Activated CD8-positive, alpha-beta memory T cell treated with anti-CD3 and anti-CD28 coated beads, Interleukin-2, amount 10 ng/mL, durations not matched to agents 7 days and 5 days (primary cell): Measurements from ENCODE around the gene ZFYVE28. TPM values are rescaled to one million over a fixed set of nuclear protein-coding genes. Genes with fewer than 3 reads are reported as not detected.

Source experiments
- ATAC-seq: fragments of 150-1000 bp; cut with Tn5 transposase; one replicate; pipeline ENCODE4 v1.10.0; 2021; ENCODE audit warnings: moderate library complexity
- CTCF ChIA-PET: fragments of 350-600 bp; sonication (Branson Sonifier 250); formaldehyde crosslinking; loops from one replicate; lab custom pipeline; 2021; ENCODE audit warnings: antibody characterized with exemption; lab: Charles Lee
- DNase-seq: peaks from one replicate; pipeline ENCODE4 v3.0.0-alpha.2; 2020
- H3K27ac Mint-ChIP-seq: one replicate; pipeline ENCODE4 v1.8.0; 2021; ENCODE audit warnings: mild to moderate bottlenecking, mixed read lengths
- H3K27me3 Mint-ChIP-seq: one replicate; pipeline ENCODE4 v1.8.0; 2021; ENCODE audit warnings: mixed read lengths
- H3K36me3 Mint-ChIP-seq: one replicate; pipeline ENCODE4 v1.8.0; 2021; ENCODE audit warnings: mild to moderate bottlenecking, mixed read lengths
- H3K4me1 Mint-ChIP-seq: one replicate; pipeline ENCODE4 v1.8.0; 2021; ENCODE audit warnings: mixed read lengths
- H3K4me3 Mint-ChIP-seq: one replicate; pipeline ENCODE4 v1.8.0; 2021; ENCODE audit warnings: mild to moderate bottlenecking, moderate library complexity, mixed read lengths
- H3K9me3 Mint-ChIP-seq: one replicate; pipeline ENCODE4 v1.8.0; 2022; ENCODE audit warnings: low read depth, mixed read lengths
- total RNA-seq, 2 experiments: library from RNA; stranded (reverse); gene quantifications; one replicate each; pipeline ENCODE4 v1.2.3, GENCODE V29; 2021

Gene ZFYVE28
- total RNA-seq, 2 experiments from 2014 or later: 12.5 to 30.3 TPM

- CTCF ChIA-PET: interaction anchor here (0.7 to 1.7 kb wide), 16 partner anchors 14 to 198 kb away, joined by 3 to 15 read pairs (median 3); partner anchors contain the start of gene RNF4
- peak within 1 kb of the TSS; percentile 61 for H3K27ac Mint-ChIP-seq
- peaks cover 40% of the 10 kb centered on the region for H3K4me1 Mint-ChIP-seq
- H3K4me3 Mint-ChIP-seq: peak within 1 kb of the TSS; percentile 85
- no peaks in the 10 kb centered on the region for H3K9me3 Mint-ChIP-seq
- H3K36me3 Mint-ChIP-seq: peaks cover 2% of the 10 kb centered on the region
- DNase-seq (peak; percentile 99), ATAC-seq (peak; percentile 90)
- H3K27me3 Mint-ChIP-seq: peaks cover 45% of the 10 kb centered on the region
Observed at GRCh38 chr4:2418650-2419571, 466 bp upstream of the ZFYVE28 start, which contains the start of gene CFAP99. TSS of gene CFAP99 (plus strand) at chr4:2418955.

GRCh38 chr4:2417226-2417764, 1.1 kb downstream of the ZFYVE28 start:
- Mint-ChIP-seq H3K4me3 (peak overlapping the region; percentile 85), H3K27ac (peak overlapping the region; percentile 64), H3K4me1 (peaks cover 56% of the 10 kb centered on the region), H3K9me3 (no peaks in the 10 kb centered on the region), H3K36me3 (peaks cover 2% of the 10 kb centered on the region), H3K27me3 (peaks cover 40% of the 10 kb centered on the region)
- CTCF ChIA-PET: no interaction called here
- no peak for DNase-seq
- no peak for ATAC-seq

DNA sequence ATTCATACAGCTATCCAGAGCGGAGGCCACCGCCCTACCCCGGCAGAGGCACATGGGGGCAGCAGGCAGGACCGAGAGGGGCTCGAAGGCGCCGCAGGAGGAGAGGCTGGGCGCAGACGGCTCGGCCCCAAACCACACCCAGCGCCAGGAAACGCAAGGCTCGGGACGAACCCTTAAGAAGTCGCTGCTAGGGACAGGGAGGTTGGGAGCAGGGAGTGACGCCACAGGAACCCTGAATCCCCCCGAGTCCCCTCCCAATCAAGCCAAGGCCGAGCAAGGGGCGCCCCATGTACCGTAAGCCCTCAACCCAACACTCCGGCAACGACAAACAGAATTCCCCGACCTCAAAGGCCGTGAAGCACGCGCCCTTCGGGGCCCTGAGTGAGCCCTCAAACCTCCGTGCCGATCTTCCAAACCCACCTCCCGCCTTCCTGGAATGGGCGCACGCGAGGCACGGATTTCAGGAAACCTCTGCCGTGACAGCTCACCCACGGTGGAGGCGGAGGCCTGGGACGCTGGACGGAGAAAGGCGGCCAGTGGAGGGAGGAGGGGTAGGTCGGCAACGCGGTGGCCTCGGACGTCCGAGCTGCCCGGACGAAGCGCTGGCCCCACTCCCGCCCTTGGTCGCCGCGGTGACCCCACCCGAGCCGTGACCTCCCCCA, 1.8 kb downstream of the ZFYVE28 start:
- Mint-ChIP-seq H3K36me3 (peaks cover 2% of the 10 kb centered on the region), H3K9me3 (no peaks in the 10 kb centered on the region)

DNA sequence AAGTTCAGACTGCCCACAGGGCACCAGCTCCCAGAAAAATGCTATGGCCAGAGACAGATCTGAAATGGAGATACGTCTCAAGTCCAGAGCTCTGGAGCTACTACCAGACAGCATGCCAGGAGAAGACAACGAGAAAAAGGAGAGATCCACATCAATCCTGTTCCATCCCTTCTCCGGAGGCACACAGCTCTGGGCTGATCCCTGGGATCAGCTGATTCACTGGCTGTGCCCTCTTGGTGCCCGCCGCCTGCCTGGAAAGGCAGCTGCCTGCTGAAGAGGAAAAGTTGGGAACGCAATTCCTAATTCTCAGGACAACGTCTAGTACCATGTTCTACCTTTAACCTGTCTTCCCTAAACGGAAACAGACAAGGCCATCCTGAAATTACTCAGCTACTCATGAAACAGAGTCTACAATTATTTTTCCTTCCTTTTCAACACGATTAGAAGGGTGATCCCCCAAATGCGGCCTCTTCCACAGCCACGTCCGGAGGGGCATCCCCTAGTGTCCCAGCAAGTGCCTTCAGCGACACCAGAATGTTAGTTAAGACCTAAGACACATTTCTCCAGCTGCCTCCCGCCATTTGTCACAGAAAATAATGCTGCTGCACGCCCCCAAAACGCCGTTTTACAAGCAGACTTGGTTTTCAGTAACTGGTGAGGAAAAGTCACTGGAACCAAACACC, 2.4 kb downstream of the ZFYVE28 start:
- Mint-ChIP-seq H3K27ac (peak overlapping the region; percentile 25), H3K4me1 (peaks cover 69% of the 10 kb centered on the region), H3K9me3 (no peaks in the 10 kb centered on the region), H3K36me3 (peaks cover 2% of the 10 kb centered on the region), H3K27me3 (peaks cover 30% of the 10 kb centered on the region), H3K4me3 (peak overlapping the region; percentile 85)
- CTCF ChIA-PET: interaction anchor here (0.6 to 1.3 kb wide), 9 partner anchors 10 to 198 kb away, joined by 3 to 4 read pairs (median 3); partner anchors contain the start of genes HAUS3, POLN and RNF4
- DNase-seq (no peak), ATAC-seq (no peak)

More for the DNA sequence above, 1.8 kb downstream of the ZFYVE28 start:
- Mint-ChIP-seq H3K4me1 (peaks cover 62% of the 10 kb centered on the region), H3K27ac (peak overlapping the region; percentile 25), H3K27me3 (peaks cover 34% of the 10 kb centered on the region), H3K4me3 (peak overlapping the region; percentile 85)
- DNase-seq: no peak
- ATAC-seq: no peak
- CTCF ChIA-PET: interaction anchor here (0.7 to 1.3 kb wide), 4 partner anchors 25 to 198 kb away, joined by 3 to 4 read pairs (median 3); partner anchors contain the start of gene RNF4

DNA sequence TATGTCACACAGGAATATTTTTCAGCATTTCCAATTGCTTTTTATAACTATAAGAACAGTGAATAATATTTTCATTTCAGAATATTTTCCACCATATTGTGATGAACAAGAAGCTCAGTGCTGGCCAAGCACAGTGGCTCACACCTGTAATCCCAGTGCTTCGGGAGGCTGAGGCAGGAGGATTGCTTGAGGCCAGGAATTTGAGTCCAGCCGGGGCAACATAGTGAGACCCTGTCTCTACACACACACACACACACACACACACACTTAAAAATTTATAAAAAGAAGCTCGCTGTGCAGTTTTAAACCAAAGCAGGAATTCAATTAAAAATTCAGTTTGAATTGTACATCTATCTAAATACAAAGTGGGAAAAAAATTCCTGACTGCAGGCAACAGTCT, 3.2 kb downstream of the ZFYVE28 start:
- Mint-ChIP-seq H3K36me3 (peaks cover 2% of the 10 kb centered on the region), H3K4me1 (peaks cover 73% of the 10 kb centered on the region), H3K9me3 (no peaks in the 10 kb centered on the region), H3K27ac (peak overlapping the region; percentile 28), H3K4me3 (no peak overlapping the region), H3K27me3 (peaks cover 22% of the 10 kb centered on the region)
- no peak for DNase-seq
- CTCF ChIA-PET: interaction anchor here (0.6 to 1.4 kb wide), 7 partner anchors 9 to 173 kb away, joined by 3 to 5 read pairs (median 3); partner anchors contain the start of genes HAUS3 and POLN
- ATAC-seq: no peak

GRCh38 chr4:2413821-2414610, 4.4 kb downstream of the ZFYVE28 start:
- H3K36me3 Mint-ChIP-seq: peaks cover 2% of the 10 kb centered on the region
- no peaks in the 10 kb centered on the region for H3K9me3 Mint-ChIP-seq
- CTCF ChIA-PET: interaction anchor here (0.9 to 4.5 kb wide), 9 partner anchors 12 to 688 kb away, joined by 3 to 28 read pairs (median 6); partner anchors contain the start of genes HAUS3, POLN and RNF4
- ATAC-seq: no peak
- peak overlapping the region; percentile 63 for H3K4me3 Mint-ChIP-seq
- peaks cover 68% of the 10 kb centered on the region for H3K4me1 Mint-ChIP-seq
- DNase-seq: peak; percentile 70
- H3K27ac Mint-ChIP-seq: peak overlapping the region; percentile 97
- peaks cover 10% of the 10 kb centered on the region for H3K27me3 Mint-ChIP-seq

GRCh38 chr4:2412885-2413716, 5.3 kb downstream of the ZFYVE28 start:
- Mint-ChIP-seq H3K27ac (peak overlapping the region; percentile 97), H3K9me3 (no peaks in the 10 kb centered on the region), H3K4me3 (peak overlapping the region; percentile 63), H3K36me3 (peaks cover 2% of the 10 kb centered on the region), H3K4me1 (peaks cover 73% of the 10 kb centered on the region), H3K27me3 (peaks cover 10% of the 10 kb centered on the region)
- peak; percentile 98 for DNase-seq
- CTCF ChIA-PET: interaction anchor here (0.9 to 4.5 kb wide), 19 partner anchors 12 to 687 kb away, joined by 3 to 28 read pairs (median 4); partner anchors contain the start of genes FAM193A, HAUS3, MXD4 and POLN
- peak; percentile 81 for ATAC-seq

GRCh38 chr4:2412534-2412884, 5.9 kb downstream of the ZFYVE28 start:
- Mint-ChIP-seq H3K4me3 (peak overlapping the region; percentile 63), H3K27me3 (peaks cover 10% of the 10 kb centered on the region), H3K4me1 (peaks cover 73% of the 10 kb centered on the region), H3K9me3 (no peaks in the 10 kb centered on the region), H3K27ac (peak overlapping the region; percentile 97), H3K36me3 (peaks cover 2% of the 10 kb centered on the region)
- ATAC-seq (peak; percentile 57), DNase-seq (peak; percentile 93)
- CTCF ChIA-PET: interaction anchor here (0.7 to 4.5 kb wide), 17 partner anchors 11 to 686 kb away, joined by 3 to 28 read pairs (median 4); partner anchors contain the start of genes FAM193A, MXD4 and RNF4

GRCh38 chr4:2411786-2412510, 6.5 kb downstream of the ZFYVE28 start:
- peaks cover 76% of the 10 kb centered on the region for H3K4me1 Mint-ChIP-seq
- peaks cover 10% of the 10 kb centered on the region for H3K27me3 Mint-ChIP-seq
- H3K4me3 Mint-ChIP-seq: peak overlapping the region; percentile 63
- peaks cover 2% of the 10 kb centered on the region for H3K36me3 Mint-ChIP-seq
- peak; percentile 52 for DNase-seq
- ATAC-seq: no peak
- CTCF ChIA-PET: interaction anchor here (0.6 to 4.5 kb wide), 19 partner anchors 10 to 686 kb away, joined by 3 to 28 read pairs (median 4); partner anchors contain the start of genes FAM193A, MXD4 and RNF4
- peak overlapping the region; percentile 97 for H3K27ac Mint-ChIP-seq
- H3K9me3 Mint-ChIP-seq: no peaks in the 10 kb centered on the region

- Mint-ChIP-seq H3K4me1 (peaks cover 57% of the 10 kb centered on the region), H3K27me3 (no peaks in the 10 kb centered on the region), H3K27ac (no peak overlapping the region), H3K4me3 (no peak overlapping the region), H3K36me3 (no peaks in the 10 kb centered on the region), H3K9me3 (no peaks in the 10 kb centered on the region)
- CTCF ChIA-PET: no interaction called here
- ATAC-seq (no peak), DNase-seq (no peak)
Observed at GRCh38 chr4:2409381-2409783, 9.1 kb downstream of the ZFYVE28 start.
